Measurements from ENCODE around the gene PTPRCAP. TPM values are rescaled to one million over a fixed set of nuclear protein-coding genes. Genes with fewer than 3 reads are reported as not detected.

PTPRCAP gene
- total RNA-seq, 1 experiment from 2014 or later, result 0.15 TPM

DNA sequence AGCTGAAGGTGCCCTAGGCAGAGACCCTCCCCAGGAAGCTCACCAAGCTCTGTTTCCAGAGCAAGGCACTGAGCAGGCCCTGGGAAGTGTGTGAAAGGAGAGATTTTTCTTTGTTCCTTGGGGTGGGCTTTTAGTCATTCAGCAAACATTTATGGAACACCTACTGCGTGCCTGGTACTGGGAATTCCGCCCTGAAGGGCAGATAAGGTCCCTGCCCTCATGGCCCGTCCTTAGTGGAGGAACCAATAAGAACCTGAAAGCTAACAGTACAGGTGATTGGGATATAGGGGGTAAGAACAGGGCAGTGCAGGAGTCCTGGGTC, 27.7 kb upstream of the PTPRCAP start:
- H2AFZ ChIP-seq (ENCODE audit: low read length), result peak overlapping the region; percentile 51
- intact Hi-C loops (cut with micrococcal nuclease), result loop anchor here (5.0 kb wide), 1 partner anchor 38 kb away; the partner anchor contains the start of gene RPS6KB2
- H3K4me3 ChIP-seq (ENCODE audit: low read length), result peak overlapping the region; percentile 75
- peak; percentile 1; the same call in 1 of the 2 replicates for ATAC-seq
- no peaks in the 10 kb centered on the region for H3K9me3 ChIP-seq (ENCODE audit: low read length)
- H3K4me1 ChIP-seq (ENCODE audit: insufficient read depth, low read length), result peaks cover 41% of the 10 kb centered on the region
- DNase-seq, result peak; percentile 81
- no peaks in the 10 kb centered on the region for H4K20me1 ChIP-seq (ENCODE audit: low read length)
- POLR2A ChIA-PET (ENCODE audit: unreplicated experiment), result no interaction called here
- H3K9me2 ChIP-seq (replicated peaks; ENCODE audit: low read length), result no peaks in the 10 kb centered on the region
- TF ChIP-seq, protein P1, sequence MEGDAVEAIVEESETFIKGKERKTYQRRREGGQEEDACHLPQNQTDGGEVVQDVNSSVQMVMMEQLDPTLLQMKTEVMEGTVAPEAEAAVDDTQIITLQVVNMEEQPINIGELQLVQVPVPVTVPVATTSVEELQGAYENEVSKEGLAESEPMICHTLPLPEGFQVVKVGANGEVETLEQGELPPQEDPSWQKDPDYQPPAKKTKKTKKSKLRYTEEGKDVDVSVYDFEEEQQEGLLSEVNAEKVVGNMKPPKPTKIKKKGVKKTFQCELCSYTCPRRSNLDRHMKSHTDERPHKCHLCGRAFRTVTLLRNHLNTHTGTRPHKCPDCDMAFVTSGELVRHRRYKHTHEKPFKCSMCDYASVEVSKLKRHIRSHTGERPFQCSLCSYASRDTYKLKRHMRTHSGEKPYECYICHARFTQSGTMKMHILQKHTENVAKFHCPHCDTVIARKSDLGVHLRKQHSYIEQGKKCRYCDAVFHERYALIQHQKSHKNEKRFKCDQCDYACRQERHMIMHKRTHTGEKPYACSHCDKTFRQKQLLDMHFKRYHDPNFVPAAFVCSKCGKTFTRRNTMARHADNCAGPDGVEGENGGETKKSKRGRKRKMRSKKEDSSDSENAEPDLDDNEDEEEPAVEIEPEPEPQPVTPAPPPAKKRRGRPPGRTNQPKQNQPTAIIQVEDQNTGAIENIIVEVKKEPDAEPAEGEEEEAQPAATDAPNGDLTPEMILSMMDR (conservative IDR thresholded peaks at IDR 0.05; ENCODE audit: low read depth, low read length), result no peak
- TF ChIP-seq EZH2 (IDR thresholded peaks at IDR 0.05; ENCODE audit: low read length, unreplicated experiment), result no peak
- no peak for TF ChIP-seq EZH2phosphoT487 (IDR thresholded peaks at IDR 0.05; ENCODE audit: borderline replicate concordance, low read length)
- no TSS peak for BruUV-seq (replicated peaks)
- H3F3A ChIP-seq (ENCODE audit: low read length, unreplicated experiment), result peaks cover 13% of the 10 kb centered on the region
- CTCF ChIA-PET, result no interaction called here
- H3K27me3 ChIP-seq (ENCODE audit: low read length), result no peaks in the 10 kb centered on the region
- H3K36me3 ChIP-seq (ENCODE audit: low read depth, low read length), result no peaks in the 10 kb centered on the region
- H3K79me2 ChIP-seq (ENCODE audit: low read length), result peaks cover 28% of the 10 kb centered on the region
- H3K4me2 ChIP-seq (ENCODE audit: low read length), result peak overlapping the region; percentile 95
- H3K9ac ChIP-seq (ENCODE audit: low read length), result peak overlapping the region; percentile 94
- H3K27ac ChIP-seq (ENCODE audit: low read length), result peak overlapping the region; percentile 97

DNA sequence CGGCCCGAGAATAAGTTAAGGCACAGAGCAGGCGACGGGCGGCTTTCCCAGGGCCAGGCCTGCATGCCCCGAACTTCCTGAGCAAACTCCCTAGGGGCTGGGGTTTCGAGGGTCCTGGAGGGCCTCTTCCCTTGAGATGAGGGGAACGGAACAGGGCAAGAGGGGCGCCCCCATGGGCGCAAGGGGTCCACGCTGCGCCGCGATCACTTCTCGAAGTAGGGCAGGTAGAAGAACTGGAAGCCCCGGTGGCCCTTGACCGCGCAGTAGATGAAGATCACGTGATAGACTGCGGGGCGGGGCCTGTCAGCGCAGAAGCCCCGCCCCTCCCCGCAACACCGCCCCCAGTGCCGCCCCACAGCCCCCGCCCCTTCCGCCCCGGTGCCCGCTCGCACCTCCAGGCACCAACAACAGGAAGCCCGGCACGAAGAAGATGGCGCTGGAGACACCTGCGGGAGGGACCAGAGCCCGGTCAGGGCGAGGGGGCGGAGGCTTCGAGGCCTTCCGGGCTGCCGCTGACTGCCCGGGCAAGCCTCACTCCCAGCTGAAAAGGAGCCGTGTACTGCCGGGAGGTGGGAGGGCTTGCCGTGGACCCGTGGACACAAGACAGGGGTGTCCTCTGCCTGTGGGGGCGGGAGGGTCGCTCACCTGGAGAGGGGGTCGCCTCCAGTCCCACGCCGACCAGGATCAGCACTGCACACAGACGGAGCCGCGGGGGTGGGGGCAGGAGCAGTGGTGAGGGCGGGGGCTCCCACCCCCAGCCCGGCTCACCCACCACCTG, 27.1 kb upstream of the PTPRCAP start:
- intact Hi-C loops (cut with micrococcal nuclease), result loop anchor here (1.0 to 5.0 kb wide), 3 partner anchors 21 to 42 kb away; partner anchors contain the start of genes CORO1B and RPS6KB2
- no peaks in the 10 kb centered on the region for H3K27me3 ChIP-seq (ENCODE audit: low read length)
- DNase-seq (peak; percentile 93), ATAC-seq (peak; percentile 55)
- peak overlapping the region; percentile 58 for H2AFZ ChIP-seq (ENCODE audit: low read length)
- no peaks in the 10 kb centered on the region for H3K9me3 ChIP-seq (ENCODE audit: low read length)
- H3K36me3 ChIP-seq (ENCODE audit: low read depth, low read length), result no peaks in the 10 kb centered on the region
- peak overlapping the region; percentile 94 for H3K9ac ChIP-seq (ENCODE audit: low read length)
- ChIA-PET POLR2A (ENCODE audit: unreplicated experiment) (no interaction called here), CTCF (no interaction called here)
- BruUV-seq (replicated peaks), result TSS peak; percentile 62
- TF ChIP-seq, protein P1 (conservative IDR thresholded peaks at IDR 0.05; ENCODE audit: low read depth, low read length), result no peak
- TF ChIP-seq EZH2phosphoT487 (IDR thresholded peaks at IDR 0.05; ENCODE audit: borderline replicate concordance, low read length) (no peak), EZH2 (IDR thresholded peaks at IDR 0.05; ENCODE audit: low read length, unreplicated experiment) (no peak)
- peaks cover 40% of the 10 kb centered on the region for H3K4me1 ChIP-seq (ENCODE audit: insufficient read depth, low read length)
- peak overlapping the region; percentile 95 for H3K4me2 ChIP-seq (ENCODE audit: low read length)
- peaks cover 28% of the 10 kb centered on the region for H3K79me2 ChIP-seq (ENCODE audit: low read length)
- no peaks in the 10 kb centered on the region for H3K9me2 ChIP-seq (replicated peaks; ENCODE audit: low read length)
- H3K4me3 ChIP-seq (ENCODE audit: low read length), result peak overlapping the region; percentile 75
- H3F3A ChIP-seq (ENCODE audit: low read length, unreplicated experiment), result peaks cover 13% of the 10 kb centered on the region
- peak overlapping the region; percentile 97 for H3K27ac ChIP-seq (ENCODE audit: low read length)
- no peaks in the 10 kb centered on the region for H4K20me1 ChIP-seq (ENCODE audit: low read length)
